Measurements from ENCODE around the gene TBC1D25. TPM values are rescaled to one million over a fixed set of nuclear protein-coding genes. Genes with fewer than 3 reads are reported as not detected.
"Not testable (repeated sequence)": the region's sequence is repeated elsewhere in the genome, so short reads cannot be mapped to it uniquely, and the experiment has no call there.

The TBC1D25 gene
- total RNA-seq, 1 donor from 2014 or later: 15.3 TPM

DNA sequence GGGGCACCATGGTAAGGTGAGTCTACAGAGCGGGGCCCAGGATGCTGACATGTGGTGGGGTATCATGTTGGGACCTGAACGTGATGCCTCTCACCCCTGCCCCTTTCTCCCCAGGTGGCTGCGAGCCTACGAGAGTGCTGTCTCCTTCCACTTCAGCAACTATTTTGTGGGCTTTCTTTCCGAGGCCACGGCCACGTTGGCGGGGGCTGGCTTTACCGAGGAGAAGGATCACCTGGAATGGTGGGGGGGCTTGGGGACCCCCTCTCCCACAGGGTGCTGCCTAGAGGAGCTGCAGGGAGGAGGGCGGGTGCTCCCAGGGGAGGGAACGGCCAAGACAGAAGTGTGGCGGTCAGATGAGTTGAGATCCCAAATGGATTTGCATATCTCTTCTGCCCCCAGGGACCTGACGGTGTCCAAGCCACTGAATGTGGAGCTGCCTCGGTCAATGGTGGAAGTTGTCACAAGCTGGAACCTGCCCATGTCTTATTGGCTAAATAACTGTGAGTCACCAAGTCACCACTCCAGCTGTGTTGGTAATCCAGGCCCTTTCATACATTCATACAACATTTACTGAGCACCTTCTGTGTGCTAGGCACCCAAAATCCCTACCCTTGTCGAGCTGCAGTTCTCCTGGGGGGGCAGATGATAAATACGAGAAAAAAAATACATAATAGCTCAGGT, 25.2 kb upstream of the TBC1D25 start:
- DNase-seq (ENCODE audit: low spot score) (no peak), ATAC-seq (no peak)
- intact Hi-C loops (cut with DNase I): no loop called here

DNA sequence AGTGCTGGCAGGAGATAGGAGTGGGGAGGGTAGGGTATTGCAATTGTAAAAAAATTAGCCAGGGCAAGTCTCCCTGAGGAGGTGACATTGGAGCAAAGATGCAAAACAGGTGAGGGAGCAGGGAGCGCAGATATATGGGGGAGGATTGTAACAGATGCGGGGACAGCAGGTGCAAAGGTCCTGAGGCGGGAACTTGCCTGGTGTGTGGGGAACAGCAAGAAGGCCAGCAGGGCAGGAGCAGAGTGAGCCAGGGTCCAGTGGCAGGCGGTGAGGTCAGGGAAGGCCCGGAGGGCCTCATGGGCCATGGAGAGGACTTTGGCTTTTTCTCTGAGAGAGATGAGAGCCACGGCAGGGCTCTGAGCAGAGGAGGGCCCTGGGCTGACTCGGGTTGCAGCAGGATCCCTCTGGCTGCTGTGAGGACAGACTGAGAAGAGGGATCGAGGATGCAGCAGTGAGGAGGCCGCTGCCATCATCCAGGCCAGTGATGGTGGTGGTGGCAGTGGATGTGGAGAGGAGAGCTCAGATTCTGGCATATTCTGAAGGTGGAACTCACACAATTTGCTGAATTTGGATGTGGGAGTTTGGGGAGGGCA, 24.6 kb upstream of the TBC1D25 start:
- intact Hi-C loops (cut with DNase I): no loop called here
- ATAC-seq (no peak), DNase-seq (ENCODE audit: low spot score) (no peak)

DNA sequence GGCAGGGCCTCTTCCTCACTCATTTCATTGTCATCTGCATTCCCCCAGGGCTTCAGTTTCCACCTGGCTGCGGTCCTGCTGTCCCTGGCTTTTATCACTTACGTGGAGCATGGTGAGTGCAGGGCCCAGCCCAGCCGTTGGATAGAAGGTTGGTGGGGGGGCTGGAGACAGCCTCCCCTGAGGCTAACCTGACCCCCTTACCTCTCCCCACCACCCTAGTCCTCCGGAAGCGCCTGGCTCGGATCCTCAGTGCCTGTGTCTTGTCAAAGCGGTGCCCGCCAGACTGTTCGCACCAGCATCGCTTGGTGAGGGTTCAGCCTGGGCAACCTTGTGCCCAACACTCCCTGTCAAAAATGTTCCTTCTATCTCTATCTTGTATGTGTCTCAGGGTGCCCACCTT, 23.7 kb upstream of the TBC1D25 start:
- no peak for ATAC-seq

DNA sequence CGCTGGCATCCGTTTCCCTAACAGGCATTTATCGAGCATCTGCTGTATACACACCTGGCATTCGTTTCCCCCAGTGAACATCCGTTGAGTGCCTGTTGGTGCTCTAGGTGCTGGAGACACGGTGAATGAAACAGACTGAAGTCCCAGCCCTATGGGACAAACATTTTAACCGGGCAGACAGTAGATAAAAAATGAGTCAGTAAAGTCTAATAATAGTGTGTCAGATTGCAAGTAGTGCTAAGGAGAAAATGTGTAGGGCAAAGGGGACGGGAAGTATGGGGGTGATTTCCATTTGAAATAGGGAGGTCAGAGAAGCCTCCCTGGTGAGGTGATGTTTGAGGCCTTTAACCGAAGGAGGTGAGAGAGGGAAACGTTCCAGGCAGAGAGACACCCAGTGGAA, 23.2 kb upstream of the TBC1D25 start:
- intact Hi-C loops (cut with DNase I): no loop called here
- no peak for ATAC-seq
- DNase-seq (ENCODE audit: low spot score): no peak

More for the DNA sequence above, 23.7 kb upstream of the TBC1D25 start:
- DNase-seq (ENCODE audit: low spot score): no peak
- intact Hi-C loops (cut with DNase I): no loop called here

DNA sequence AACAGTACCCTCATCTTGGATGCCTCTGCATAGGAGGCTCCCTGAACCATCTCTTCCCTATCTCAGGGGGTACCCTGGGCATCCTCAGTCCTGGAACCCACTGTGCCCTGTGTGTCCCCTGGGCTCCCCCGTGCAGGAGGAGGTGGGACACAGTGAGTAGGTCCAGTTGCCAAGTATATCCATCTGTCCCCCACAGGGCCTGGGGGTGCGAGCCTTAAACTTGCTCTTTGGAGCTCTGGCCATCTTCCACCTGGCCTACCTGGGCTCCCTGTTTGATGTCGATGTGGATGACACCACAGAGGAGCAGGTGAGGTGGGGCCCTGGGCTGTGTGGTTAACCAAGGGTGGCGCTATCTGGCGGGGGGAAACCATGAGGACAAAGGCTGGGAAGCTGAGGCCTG, 22.5 kb upstream of the TBC1D25 start:
- no peak for ATAC-seq
- intact Hi-C loops (cut with DNase I): no loop called here
- no peak for DNase-seq (ENCODE audit: low spot score)

DNA sequence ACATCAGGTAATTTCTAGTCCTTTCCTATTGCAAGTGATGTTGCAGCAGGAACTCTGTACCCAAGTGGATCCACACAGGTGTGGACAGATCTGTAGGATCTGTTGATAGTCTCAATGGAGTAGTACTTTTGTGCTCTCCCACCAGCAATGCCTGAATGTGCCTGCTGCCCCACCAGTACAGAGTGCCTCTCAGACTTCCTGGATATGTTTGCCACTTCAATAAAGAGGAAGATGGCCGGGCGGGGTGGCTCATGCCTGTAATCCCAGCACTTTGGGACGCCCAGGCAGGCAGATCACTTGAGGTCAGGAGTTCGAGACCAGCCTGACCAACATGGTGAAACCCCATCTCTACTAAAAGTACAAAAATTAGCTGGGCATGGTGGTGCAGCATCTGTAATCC, 20.0 kb upstream of the TBC1D25 start:
- intact Hi-C loops (cut with DNase I); DNase-seq (ENCODE audit: low spot score); ATAC-seq: not testable (repeated sequence)

DNA sequence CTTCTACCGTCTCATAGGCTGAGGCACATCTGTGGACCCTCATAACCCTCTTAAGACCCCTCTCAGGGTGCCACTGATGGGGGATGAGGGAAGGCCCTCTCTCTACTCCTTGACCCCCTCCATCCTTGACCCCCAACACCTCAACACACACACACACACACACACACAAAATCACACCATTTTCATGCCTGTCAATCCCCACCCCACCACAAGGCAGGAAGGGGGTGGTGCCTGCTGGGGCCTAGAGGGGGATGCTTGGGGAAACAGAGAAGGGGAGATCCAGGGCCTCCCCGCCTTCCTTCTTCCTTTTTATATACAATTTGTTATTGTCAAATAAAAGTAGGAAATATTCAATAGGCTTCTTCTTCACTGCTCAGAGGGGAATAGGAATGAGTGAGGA, 19.1 kb upstream of the TBC1D25 start:
- intact Hi-C loops (cut with DNase I): no loop called here
- no peak for ATAC-seq
- no peak for DNase-seq (ENCODE audit: low spot score)

DNA sequence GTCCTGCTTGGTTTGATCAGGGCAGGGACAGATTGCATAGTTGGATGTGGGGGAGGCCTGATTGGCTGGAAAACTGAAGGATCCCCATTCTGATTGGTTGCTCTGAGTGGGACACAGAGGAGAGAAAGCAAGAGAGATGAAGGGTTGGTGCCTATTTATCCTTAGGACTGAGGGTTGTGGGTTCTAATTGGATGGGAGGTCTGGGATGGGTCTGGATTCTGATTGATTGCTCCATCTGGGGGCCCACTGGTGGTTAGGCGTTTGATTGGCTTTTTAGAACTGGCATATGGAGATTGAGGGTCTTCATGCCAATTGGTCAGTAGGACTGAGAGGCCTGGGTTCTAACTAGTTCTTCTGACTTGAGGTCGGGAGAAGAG, 18.6 kb upstream of the TBC1D25 start:
- intact Hi-C loops (cut with DNase I): no loop called here
- ATAC-seq (no peak), DNase-seq (ENCODE audit: low spot score) (no peak)

DNA sequence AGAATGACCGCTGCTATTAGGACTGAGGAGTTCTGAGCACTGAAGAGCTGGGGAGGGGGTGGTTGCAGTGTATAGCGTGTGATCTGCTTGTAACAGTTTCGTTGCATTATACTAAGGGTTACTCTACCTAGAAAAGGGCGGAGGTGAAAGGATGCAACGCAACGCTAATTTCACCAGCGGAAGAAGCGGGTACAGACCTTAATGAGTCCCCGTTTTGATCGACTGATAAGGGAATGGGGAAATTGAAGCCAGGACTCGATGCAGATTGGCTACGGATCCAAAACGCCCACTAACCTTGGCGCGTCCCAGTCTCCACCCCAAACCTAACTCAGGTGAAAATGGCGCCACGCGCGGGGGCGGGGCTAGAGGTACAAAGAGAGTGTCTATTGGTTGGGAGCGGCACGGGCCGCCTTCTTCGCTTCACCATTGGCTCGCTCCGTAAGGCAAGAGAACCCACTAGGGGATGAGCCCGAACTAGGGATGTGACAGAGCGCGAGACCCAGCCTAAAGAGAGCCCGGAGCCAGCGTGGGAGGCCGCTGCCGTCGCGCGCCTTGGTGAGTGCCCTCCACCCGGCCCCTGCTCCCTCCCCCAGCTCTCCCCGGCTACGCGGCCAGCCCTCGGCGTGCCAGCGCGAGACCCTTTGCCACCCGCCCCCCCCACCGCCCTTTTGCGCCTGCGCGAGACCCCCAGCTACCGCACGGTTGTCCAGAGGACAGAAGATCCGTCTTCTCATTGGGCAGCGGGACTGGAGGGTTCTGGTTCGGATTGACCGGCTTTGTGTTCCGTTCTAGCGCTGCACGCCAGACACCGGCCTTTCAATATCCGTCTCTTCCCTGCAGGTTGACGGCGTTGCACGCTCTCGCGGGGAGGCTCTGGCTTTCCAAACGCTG, 17.9 kb upstream of the TBC1D25 start, which contains the start of gene EBP:
TSS of gene EBP (plus strand) at position 456 of the 891 bp plus-strand sequence. CDS start 1,964 bp downstream, outside the sequence.
- intact Hi-C loops (cut with DNase I): no loop called here
- DNase-seq (ENCODE audit: low spot score) (peak; percentile 89), ATAC-seq (peak; percentile 98)

DNA sequence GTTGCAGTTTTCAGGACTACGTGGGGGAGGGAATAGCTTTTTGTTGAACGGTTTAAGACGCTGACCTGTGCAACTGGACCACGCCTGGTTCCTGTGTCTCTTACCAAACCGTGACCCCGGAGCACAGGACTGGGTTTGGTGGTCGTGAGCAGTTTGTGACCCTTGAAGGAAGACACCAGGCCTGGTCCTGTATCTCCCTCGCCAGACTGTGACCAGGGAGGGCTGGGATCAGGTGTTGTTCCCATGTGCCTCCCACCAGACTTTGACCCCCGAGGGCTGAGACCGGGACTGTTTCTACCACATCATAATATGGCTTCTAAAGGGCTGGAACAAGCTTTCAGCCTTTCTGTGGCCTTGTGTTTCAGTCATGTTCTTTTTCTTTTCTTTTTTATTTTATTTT, 17.2 kb upstream of the TBC1D25 start:
- DNase-seq (ENCODE audit: low spot score) (no peak), ATAC-seq (no peak)
- intact Hi-C loops (cut with DNase I): no loop called here

DNA sequence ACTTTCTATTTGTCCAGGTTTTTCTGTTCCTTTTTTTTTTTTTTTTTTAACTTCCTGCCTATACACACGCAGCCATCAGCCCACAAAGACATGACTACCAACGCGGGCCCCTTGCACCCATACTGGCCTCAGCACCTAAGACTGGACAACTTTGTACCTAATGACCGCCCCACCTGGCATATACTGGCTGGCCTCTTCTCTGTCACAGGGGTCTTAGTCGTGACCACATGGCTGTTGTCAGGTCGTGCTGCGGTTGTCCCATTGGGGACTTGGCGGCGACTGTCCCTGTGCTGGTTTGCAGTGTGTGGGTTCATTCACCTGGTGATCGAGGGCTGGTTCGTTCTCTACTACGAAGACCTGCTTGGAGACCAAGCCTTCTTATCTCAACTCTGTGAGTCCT, 15.8 kb upstream of the TBC1D25 start:
- intact Hi-C loops (cut with DNase I): no loop called here
- DNase-seq (ENCODE audit: low spot score) (no peak), ATAC-seq (no peak)

DNA sequence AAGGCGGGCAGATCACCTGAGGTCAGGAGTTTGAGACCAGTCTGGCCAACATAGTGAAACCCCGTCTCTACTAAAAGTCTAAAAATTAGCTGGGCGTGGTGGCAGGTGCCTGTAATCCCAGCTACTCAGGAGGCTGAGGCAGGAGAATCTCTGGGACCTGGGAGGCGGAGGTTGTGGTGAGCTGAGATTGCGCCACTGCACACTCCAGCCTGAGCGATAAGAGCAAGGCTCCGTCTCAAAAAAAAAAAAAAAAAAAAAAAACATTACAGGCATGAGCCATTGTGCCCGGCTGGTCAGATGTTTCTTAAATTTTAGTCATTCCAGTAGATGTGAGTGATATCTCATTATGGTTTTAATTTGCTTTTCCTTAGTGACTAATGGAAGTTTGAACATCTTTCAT, 13.7 kb upstream of the TBC1D25 start:
- ATAC-seq; DNase-seq (ENCODE audit: low spot score); intact Hi-C loops (cut with DNase I): not testable (repeated sequence)

DNA sequence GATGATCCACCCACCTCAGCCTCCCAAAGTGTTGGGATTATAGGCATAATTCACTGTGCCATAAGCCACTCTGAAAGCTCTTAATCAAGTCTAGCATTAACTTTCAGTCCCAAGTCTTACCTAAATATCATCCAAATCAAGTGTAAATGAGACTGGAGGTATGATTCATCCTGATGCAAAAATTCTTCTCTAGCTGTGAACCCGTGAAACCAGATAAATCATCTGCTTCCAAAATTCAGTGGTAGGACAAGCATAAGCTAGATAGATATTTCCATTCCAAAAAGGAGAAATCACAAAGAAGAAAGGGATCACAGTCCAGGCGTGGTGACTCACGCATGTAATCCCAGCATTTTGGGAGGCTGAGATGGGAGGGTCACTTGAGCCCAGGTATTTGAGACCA, 8.8 kb upstream of the TBC1D25 start:
- no peak for ATAC-seq
- DNase-seq (ENCODE audit: low spot score): no peak
- intact Hi-C loops (cut with DNase I): no loop called here

DNA sequence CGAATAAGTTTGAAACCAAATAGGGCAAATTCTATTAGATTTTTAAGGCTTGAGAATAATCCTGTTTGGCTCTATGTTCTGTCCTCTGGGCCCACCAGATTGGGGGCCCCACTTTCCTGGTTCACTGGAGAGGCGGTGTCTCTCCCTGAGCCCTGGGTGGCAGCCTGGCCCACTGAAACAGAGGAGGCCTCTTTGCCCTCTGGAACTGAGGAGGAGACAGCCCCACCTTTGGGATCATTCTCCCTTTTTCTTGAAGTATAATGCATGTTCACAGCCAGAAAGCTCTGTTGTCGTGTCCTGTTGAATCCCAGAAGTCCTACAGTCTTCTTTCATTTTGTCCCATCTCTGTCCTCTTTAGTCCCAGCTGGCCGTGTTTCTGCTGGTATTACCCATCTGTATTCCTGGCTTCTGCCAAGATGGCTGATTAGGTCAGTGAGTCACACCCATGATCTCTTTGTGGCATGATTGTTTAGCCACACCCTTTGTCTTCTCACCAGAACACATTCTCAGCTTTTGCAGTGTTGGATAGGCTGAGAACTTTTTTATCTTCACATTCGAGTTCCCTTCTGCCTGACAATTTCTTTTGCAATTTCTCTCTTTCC, 8.1 kb upstream of the TBC1D25 start:
- DNase-seq (ENCODE audit: low spot score): no peak
- ATAC-seq: peak; percentile 80
- intact Hi-C loops (cut with DNase I): no loop called here

DNA sequence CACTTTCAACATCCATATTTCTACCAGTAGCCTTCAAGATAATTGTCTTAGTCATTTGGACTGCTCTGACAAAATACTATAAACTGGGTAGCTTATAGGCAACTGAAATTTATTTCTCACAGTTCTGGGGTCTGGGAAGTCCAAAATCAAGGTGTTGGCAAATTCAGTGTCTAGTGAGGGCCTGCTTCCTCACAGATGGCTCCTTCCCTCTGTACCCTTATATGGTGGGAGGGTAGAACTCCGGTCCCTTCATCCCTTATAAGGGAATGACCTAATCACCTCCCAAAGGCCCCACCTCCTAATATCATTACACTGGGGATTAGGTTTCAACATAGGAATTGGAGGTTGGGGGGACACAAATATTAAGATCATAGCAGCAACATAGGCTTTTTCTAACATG, 7.4 kb upstream of the TBC1D25 start:
- intact Hi-C loops (cut with DNase I): no loop called here

DNA sequence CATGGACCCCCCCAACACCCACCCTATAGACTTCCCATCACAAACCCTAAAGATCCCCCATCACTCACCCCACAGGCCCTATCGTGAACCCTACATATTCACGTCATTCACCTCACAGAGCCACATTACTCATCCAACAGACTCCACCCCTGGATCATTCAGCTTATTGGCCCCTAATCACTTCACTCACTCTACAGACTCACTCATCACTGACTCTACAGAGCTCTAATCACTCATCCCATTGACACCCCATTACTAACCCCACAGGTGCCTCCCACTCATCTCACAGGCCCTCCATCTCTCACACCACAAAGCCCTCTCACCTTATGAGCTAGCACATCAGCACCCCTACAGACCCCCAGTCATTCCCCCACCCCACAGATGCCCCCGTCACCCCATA, 6.3 kb upstream of the TBC1D25 start:
- DNase-seq (ENCODE audit: low spot score) (no peak), ATAC-seq (no peak)
- intact Hi-C loops (cut with DNase I): no loop called here

More for the DNA sequence above, 7.4 kb upstream of the TBC1D25 start:
- DNase-seq (ENCODE audit: low spot score): no peak
- ATAC-seq: no peak

DNA sequence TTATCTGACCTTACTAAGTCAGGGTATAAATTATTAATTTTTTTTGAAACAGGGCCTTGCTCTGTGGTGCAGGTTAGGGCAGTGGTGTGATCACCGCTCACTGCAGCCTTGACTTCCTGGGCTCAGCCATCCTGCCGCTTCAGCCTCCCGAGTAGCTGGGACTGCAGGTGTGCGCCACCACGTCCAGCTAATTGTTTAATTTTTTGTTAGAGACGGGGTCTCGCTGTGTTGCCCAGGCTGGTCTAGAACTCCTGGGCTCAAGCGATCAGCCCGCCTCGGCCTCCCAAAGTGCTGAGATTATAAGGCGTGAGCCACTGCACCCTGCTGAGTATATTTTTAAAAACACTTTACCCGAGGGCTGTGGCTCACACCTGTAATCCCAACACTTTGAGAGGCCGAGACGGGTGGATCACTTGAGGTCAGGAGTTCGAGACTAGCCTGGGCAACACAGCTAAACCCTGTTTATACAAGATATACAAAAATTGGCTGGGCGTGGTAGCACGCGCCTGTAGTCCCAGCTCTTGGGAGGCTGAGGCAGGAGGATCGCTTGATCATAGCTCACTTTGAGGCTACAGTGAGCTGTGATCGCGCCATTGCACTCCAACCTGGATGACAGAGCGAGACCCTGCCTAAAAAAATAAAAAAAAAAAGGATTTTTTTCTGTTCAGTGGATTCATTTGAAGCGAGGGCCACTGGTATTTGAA, 721 bp upstream of the TBC1D25 start:
- DNase-seq (ENCODE audit: low spot score) (no peak), ATAC-seq (no peak)
- intact Hi-C loops (cut with DNase I): no loop called here

DNA sequence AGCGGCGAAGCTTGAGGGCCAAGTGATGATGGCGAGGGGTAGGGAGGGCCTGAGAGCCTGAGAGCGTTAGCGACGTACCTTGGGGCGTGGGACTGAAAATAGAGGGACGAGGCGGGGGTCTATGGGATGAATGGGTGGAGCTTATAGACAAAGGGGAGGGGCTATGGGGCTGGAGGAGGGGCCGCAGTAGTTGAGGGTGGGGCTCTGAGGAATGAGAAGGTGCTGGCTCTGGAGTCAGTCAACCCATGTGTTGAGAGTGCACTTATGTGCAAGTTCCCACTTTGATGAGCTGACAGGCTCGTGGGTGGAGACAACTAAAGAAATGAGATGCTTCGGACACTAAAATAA, 488 bp downstream of the TBC1D25 start:
- no peak for DNase-seq (ENCODE audit: low spot score)
- intact Hi-C loops (cut with DNase I): no loop called here
- peak; percentile 52 for ATAC-seq

DNA sequence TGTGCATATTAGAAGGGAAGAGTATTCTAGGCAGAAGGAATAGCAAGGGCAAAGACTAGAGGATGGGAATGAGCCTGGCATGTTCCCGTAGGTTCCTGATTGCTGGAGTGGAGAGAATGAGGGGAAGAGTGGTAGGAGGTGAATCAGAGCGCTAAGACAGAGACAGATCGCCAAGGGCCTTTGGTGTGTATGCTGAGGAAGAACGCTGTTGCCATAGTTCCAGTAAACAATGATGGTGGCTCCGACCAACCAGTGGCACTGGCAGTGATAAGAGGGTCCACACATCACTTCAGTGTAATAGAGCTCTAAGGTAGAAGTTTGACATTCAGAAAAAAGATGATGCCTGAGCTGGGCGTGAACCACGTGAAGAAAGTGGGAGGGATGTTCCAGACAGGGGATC, 966 bp downstream of the TBC1D25 start:
- DNase-seq (ENCODE audit: low spot score) (no peak), ATAC-seq (no peak)
- intact Hi-C loops (cut with DNase I): no loop called here
